PC-3 (cell line): Measurements from ENCODE around the gene NRARP. TPM values are rescaled to one million over a fixed set of nuclear protein-coding genes. Genes with fewer than 3 reads are reported as not detected.

Source experiments
- ATAC-seq: fragments of 200-7000 bp; cut with Tn5 transposase; 2 replicates; pipeline ENCODE4 v1.9.1; 2020; ENCODE audit warnings: mild to moderate bottlenecking, moderate library complexity
- BruUV-seq: library from RNA; stranded (reverse); fragments of 400-500 nt; replicated peaks from 2 replicates; lab custom pipeline; 2021; lab: Mats Ljungman, UMichigan
- CTCF ChIA-PET: fragments of 300-600 bp; sonication (Branson Sonifier 250); formaldehyde crosslinking; loops from one replicate; lab custom pipeline; 2022; ENCODE audit warnings: antibody characterized with exemption; lab: Charles Lee
- POLR2A ChIA-PET: fragments of 300-600 bp; sonication (Branson Sonifier 250); formaldehyde crosslinking; loops from one replicate; lab custom pipeline; 2022; ENCODE audit warnings: antibody characterized with exemption; ENCODE audit not compliant: unreplicated experiment; lab: Charles Lee
- DNase-seq: peaks from one replicate; pipeline ENCODE4 v3.0.0-alpha.2; 2015
- H2AFZ ChIP-seq: fragments of 300-600 bp; sonication (generic); 2 replicates; pipeline ENCODE4 v1.6.0; 2016; ENCODE audit warnings: antibody characterized with exemption, low read length
- H3F3A ChIP-seq: fragments of 300-600 bp; sonication (generic); one replicate; pipeline ENCODE4 v1.6.0; 2017; ENCODE audit warnings: antibody characterized with exemption, low read length, control low read depth, mild to moderate bottlenecking; ENCODE audit not compliant: unreplicated experiment
- H3K27ac ChIP-seq: fragments of 300-600 bp; sonication (generic); 2 replicates; pipeline ENCODE4 v1.5.1; 2016; ENCODE audit warnings: mild to moderate bottlenecking, low read length
- H3K27me3 ChIP-seq: fragments of 300-600 bp; sonication (generic); 2 replicates; pipeline ENCODE4 v1.6.1; 2016; ENCODE audit warnings: low read length, mixed read lengths
- H3K36me3 ChIP-seq: fragments of 300-600 bp; sonication (generic); 2 replicates; pipeline ENCODE4 v1.6.1; 2016; ENCODE audit warnings: low read depth, mixed run types, low read length, mixed read lengths
- H3K4me1 ChIP-seq: fragments of 300-600 bp; sonication (generic); 2 replicates; pipeline ENCODE4 v1.5.1; 2016; ENCODE audit warnings: low read length; ENCODE audit not compliant: insufficient read depth
- H3K4me2 ChIP-seq: fragments of 300-600 bp; sonication (generic); 2 replicates; pipeline ENCODE4 v1.6.0; 2016; ENCODE audit warnings: low read length
- H3K4me3 ChIP-seq: fragments of 300-600 bp; sonication (generic); 2 replicates; pipeline ENCODE4 v1.5.1; 2016; ENCODE audit warnings: mild to moderate bottlenecking, low read length, mixed read lengths
- H3K79me2 ChIP-seq: fragments of 300-600 bp; sonication (generic); 2 replicates; pipeline ENCODE4 v1.6.1; 2017; ENCODE audit warnings: low read length, mixed read lengths
- H3K9ac ChIP-seq: fragments of 300-600 bp; sonication (generic); 2 replicates; pipeline ENCODE4 v1.6.0; 2016; ENCODE audit warnings: mild to moderate bottlenecking, low read length
- H3K9me2 ChIP-seq: fragments of 300-600 bp; sonication (generic); replicated peaks from 2 replicates; pipeline ENCODE4 v1.6.1; 2016; ENCODE audit warnings: mixed run types, low read length, mixed read lengths
- H3K9me3 ChIP-seq: fragments of 300-600 bp; sonication (generic); 2 replicates; pipeline ENCODE4 v1.6.1; 2016; ENCODE audit warnings: low read length, mixed read lengths
- H4K20me1 ChIP-seq: fragments of 300-600 bp; sonication (generic); 2 replicates; pipeline ENCODE4 v1.6.1; 2016; ENCODE audit warnings: low read length, mixed read lengths
- EZH2 ChIP-seq: fragments of 300-600 bp; sonication (generic); IDR thresholded peaks from one replicate; pipeline ENCODE4 v1.6.1; 2017; ENCODE audit warnings: antibody characterized with exemption, mild to moderate bottlenecking, low read length; ENCODE audit not compliant: unreplicated experiment
- EZH2phosphoT487 ChIP-seq: fragments of 300-600 bp; sonication (generic); IDR thresholded peaks from 2 replicates; pipeline ENCODE4 v1.6.1; 2018; ENCODE audit warnings: mild to moderate bottlenecking, antibody characterized with exemption, low read length, borderline replicate concordance
- intact Hi-C: fragments of 100-400 bp; cut with micrococcal nuclease; formaldehyde crosslinking; loops from 2 replicates; pipeline ENCODE4 v1.9.0; 2023
- total RNA-seq: library from RNA; depleted of rRNA; stranded (reverse); fragments of >200 nt; gene quantifications from 2 replicates; pipeline ENCODE4 v1.2.3, GENCODE V29; 2014
- TF ChIP-seq, protein P1 (sequence below): fragments of 300-600 bp; sonication (generic); conservative IDR thresholded peaks from 2 replicates; pipeline ENCODE4 v1.5.1; 2017; ENCODE audit warnings: antibody characterized with exemption, low read depth, mild to moderate bottlenecking, low read length

The NRARP gene
- total RNA-seq, 1 experiment from 2014 or later = 36.8 TPM

DNA sequence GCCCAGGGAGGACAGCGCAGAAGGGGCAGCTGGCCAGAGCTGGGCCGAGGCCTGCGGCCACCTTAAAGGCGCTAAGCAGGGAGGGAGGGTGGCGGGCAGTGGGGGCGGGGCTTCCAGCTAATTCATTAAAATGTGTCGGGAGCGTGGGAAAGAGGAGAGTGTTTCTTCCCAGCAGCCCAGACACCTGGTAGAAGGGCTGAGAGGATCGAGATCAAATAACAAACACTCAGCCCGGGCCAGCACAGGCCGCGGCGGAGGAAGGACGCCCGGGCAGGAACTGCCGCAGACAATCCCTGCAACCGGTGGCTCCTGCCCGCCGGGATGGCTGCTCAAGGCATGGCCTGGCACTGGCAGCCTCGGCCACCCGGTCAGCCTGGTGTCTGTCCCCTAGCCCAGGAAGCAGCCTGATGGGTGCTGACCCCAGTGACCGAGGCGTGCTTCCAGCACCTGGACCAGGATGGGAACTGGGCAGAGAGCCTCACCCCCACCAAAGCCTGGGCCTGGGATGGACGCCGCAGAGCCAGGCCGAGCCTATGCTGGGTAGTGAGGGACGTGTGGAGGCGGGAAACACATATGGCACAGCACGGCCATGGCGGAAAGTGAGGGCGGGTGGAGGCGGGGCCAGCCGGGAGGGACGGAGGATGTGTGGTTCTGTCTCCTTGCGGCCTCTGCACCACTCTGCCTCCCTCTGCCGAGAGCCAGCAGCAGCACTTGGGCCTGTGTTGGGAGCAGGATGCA is 3.2 kb upstream of the NRARP start:
- Histone ChIP-seq H3K9me3 (no peaks in the 10 kb centered on the region), H3K79me2 (peaks cover 8% of the 10 kb centered on the region), H2AFZ (no peak overlapping the region), H3K9me2 (no peaks in the 10 kb centered on the region), H3K9ac (no peak overlapping the region), H3F3A (no peaks in the 10 kb centered on the region), H3K36me3 (no peaks in the 10 kb centered on the region), H3K27ac (no peak overlapping the region), H3K4me3 (no peak overlapping the region), H3K4me2 (no peak overlapping the region), H3K27me3 (no peaks in the 10 kb centered on the region), H4K20me1 (peaks cover under 1% of the 10 kb centered on the region; the same call in 1 of the 2 replicates), H3K4me1 (peaks cover 8% of the 10 kb centered on the region)
- TF ChIP-seq EZH2phosphoT487 (no peak), EZH2 (no peak)
- TF ChIP-seq, protein P1, sequence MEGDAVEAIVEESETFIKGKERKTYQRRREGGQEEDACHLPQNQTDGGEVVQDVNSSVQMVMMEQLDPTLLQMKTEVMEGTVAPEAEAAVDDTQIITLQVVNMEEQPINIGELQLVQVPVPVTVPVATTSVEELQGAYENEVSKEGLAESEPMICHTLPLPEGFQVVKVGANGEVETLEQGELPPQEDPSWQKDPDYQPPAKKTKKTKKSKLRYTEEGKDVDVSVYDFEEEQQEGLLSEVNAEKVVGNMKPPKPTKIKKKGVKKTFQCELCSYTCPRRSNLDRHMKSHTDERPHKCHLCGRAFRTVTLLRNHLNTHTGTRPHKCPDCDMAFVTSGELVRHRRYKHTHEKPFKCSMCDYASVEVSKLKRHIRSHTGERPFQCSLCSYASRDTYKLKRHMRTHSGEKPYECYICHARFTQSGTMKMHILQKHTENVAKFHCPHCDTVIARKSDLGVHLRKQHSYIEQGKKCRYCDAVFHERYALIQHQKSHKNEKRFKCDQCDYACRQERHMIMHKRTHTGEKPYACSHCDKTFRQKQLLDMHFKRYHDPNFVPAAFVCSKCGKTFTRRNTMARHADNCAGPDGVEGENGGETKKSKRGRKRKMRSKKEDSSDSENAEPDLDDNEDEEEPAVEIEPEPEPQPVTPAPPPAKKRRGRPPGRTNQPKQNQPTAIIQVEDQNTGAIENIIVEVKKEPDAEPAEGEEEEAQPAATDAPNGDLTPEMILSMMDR = no peak
- ChIA-PET CTCF (no interaction called here), POLR2A (no interaction called here)
- intact Hi-C loops = no loop called here
- no peak for ATAC-seq
- DNase-seq = no peak
- no TSS peak for BruUV-seq

DNA sequence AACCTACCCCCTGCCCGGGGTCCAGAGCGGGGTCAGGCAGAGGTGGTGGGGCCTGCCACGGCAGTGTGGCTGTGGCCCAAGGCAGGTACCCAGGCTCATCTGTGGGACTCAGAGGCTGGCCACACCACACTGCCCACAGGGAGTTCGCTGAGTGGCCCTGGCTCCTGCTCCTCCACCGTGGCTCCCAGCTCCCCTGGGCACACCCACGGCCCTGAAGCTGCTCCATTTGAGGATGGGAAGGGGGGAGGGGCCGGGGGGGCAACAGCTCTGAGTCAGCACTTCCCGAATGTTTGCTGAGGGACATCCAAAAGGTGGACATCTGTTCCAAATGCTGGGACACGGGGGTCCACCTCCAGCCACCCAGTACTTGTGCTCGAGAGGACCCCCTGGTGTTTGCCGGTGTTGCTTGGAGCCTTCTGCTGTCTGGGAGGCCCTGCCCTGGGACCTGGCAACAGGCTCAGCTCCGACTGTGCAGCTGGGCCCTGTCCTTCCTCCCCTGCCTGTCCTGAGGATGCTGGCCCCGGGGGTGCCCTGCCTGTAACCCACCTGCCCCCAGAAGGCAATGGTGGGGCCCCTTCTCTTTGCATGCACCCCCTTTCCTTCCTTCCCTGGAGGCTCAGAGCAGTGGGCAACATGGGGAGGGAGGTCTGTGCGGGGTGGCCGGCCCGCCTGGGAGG is 2.5 kb upstream of the NRARP start:
- intact Hi-C loops = no loop called here
- Histone ChIP-seq H3F3A (no peaks in the 10 kb centered on the region), H3K36me3 (no peaks in the 10 kb centered on the region), H3K4me1 (peaks cover 5% of the 10 kb centered on the region; the same call in 1 of the 2 replicates), H3K4me2 (no peak overlapping the region), H4K20me1 (peaks cover 7% of the 10 kb centered on the region), H3K4me3 (no peak overlapping the region), H3K9ac (no peak overlapping the region), H3K9me2 (no peaks in the 10 kb centered on the region), H3K27ac (no peak overlapping the region), H3K9me3 (no peaks in the 10 kb centered on the region), H2AFZ (no peak overlapping the region), H3K79me2 (peaks cover 15% of the 10 kb centered on the region), H3K27me3 (no peaks in the 10 kb centered on the region)
- ATAC-seq = no peak
- ChIA-PET CTCF (no interaction called here), POLR2A (no interaction called here)
- no peak for DNase-seq
- BruUV-seq = no TSS peak
- TF ChIP-seq EZH2 (no peak), EZH2phosphoT487 (no peak)
- TF ChIP-seq, protein P1 = no peak
